GM21515 (cell line): Measurements from ENCODE around the gene UQCC2.

ENCODE experiments used
- ATAC-seq: cut with Tn5 transposase; IDR thresholded peaks from one replicate; pipeline ENCODE4 v1.9.1; 2021; ENCODE audit not compliant: unreplicated experiment

UQCC2 gene

DNA sequence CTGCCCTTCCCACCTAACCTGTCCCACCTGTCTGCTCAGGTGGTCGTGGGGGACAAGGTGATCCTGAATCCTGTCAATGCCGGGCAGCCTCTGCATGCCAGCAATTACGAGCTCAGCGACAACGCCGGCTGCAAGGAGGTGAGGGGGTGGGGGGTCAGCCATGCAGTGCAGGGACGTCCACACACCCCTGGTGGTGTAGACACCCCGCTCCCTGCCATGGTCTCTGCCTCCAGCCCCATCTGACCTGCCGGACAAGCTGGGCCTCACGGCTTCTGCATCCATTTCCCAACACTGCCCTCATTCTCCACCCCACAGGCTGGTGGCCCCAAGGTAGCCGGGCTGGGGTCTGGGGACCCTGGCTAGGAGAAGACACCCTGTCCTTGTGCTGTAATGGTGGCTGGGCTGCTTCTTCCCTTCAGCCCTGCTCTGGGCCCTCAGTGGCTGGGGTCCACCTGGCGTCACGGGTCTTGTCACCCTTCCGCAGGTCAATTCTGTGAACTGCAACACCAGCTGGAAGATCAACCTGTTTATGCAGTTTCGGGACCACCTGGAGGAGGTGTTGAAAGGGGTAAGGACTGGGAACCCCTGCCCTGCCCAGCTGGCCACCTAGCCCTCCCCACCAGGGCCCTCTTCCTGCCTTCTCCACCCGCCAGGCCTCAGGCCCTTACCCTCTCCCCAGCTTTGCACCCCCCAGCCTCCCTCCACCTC lies 52.4 kb downstream of the UQCC2 start:
- ATAC-seq, result no peak

DNA sequence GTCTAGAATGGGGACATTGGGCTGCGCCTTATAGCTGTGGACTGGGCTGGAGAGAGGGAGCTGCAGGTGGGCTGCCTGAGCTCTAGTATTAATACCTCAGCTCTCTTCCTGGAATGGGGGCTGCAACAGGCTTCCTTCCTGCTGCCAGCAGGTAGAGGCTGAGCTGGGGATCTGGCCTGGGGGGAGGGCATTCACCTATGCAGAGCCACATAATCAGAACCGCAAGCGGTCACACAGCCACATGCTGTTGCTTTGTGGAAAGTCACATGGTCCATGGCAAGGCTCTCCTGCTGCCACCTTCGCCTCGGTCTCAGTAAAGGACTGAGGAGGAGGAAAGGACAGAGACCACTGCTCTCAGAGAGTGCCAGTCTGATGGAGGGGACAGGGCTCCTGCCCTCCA lies 54.7 kb downstream of the UQCC2 start:
- no peak for ATAC-seq

DNA sequence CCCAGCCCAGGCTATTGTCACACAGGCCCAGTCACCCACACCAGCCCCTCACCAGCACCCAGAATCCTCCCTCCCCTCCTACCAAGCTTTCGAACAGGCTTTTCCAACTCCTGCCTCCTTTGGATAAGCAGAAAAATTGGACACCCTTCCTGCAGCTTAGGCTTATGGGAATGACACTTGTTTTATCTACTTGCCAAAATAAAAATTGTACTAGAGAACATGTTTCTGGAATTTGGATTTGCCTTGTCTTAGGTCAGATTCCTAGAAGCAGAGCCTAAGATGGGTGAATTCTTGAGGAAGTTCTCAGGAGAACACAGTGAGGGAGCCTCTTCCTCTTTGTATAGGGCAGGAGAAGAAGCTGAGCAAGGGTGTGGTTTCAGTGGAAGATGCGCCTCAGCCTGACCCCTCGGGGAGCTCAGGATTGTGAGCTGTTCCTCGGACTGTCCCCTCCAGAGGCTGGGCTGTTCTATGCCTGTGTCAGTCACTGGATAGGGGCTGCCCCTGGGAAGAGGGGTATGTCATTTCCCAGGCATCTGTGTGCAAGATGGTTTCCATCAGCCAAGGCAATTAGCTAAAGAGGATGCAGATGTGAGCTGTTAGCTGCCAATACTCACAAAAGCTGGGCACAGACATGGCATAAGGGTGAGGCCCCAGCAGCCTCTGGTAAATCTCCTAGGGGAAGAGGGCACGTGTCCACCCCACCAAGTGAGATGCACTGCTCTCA lies 56.5 kb downstream of the UQCC2 start:
- no peak for ATAC-seq

DNA sequence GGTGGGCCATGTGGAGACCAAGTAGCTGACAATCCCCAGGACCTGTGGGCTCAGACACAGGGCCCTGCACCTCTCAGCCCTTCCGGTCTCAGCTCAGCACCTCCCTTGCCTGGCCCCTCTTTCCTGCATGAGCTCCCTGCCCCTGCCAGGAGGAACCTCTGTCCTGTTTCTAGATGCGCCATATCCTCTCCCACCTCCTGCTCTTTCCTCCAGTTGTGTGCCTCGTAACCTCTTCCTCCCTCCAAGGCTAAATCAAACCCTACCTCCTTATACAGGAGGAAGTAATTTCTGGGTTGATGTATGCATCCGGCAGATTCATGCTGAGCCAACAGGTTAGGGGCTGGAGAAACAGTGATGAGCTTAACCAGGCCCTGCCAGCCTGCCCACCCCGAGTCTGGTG lies 59.5 kb downstream of the UQCC2 start:
- ATAC-seq, result no peak

DNA sequence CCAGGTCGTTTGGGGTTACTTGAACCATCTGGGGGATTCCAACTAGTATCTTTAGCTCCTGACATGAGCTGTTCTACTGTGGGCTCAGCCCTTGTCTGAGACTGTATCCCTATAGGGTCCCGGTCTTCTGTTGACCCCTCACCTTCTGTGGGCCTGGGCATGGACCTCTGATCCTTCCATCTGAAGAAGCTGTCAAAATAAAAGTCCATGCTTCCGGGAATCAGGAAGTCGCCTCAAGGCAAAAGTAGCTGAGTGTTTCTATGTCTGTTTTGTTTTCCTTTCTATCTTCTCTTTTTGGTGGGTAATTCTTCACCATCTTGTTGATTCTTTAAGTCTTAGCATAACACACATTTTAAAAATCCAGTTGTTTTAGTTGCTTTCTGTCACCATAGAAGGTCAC lies 60.1 kb downstream of the UQCC2 start:
- no peak for ATAC-seq
